HG03469 (cell line): Measurements from ENCODE around the gene CAVIN1.
"Not testable (repeated sequence)": the region's sequence is repeated elsewhere in the genome, so short reads cannot be mapped to it uniquely, and the experiment has no call there.

ENCODE experiments used
- ATAC-seq: cut with Tn5 transposase; IDR thresholded peaks from one replicate; pipeline ENCODE4 v1.9.1; 2021; ENCODE audit warnings: mild to moderate bottlenecking, moderate library complexity, moderate number of reproducible peaks; ENCODE audit not compliant: unreplicated experiment

Gene CAVIN1

GRCh38 chr17:42436391-42436790 is 13.3 kb upstream of the CAVIN1 start:
- no peak for ATAC-seq

GRCh38 chr17:42431758-42432161 is 8.7 kb upstream of the CAVIN1 start:
- ATAC-seq, result no peak

- ATAC-seq, result no peak
Observed at GRCh38 chr17:42429726-42430447, 6.8 kb upstream of the CAVIN1 start.

GRCh38 chr17:42428141-42428944 is 5.3 kb upstream of the CAVIN1 start:
- no peak for ATAC-seq

- ATAC-seq, result no peak
Observed at GRCh38 chr17:42424991-42425610, 2.0 kb upstream of the CAVIN1 start.

GRCh38 chr17:42423766-42424165 is 710 bp upstream of the CAVIN1 start:
- no peak for ATAC-seq

- ATAC-seq, result no peak
Observed at GRCh38 chr17:42422412-42422957, 571 bp downstream of the CAVIN1 start.

GRCh38 chr17:42421507-42422338 is 1.3 kb downstream of the CAVIN1 start:
- ATAC-seq, result no peak

- ATAC-seq, result no peak
Observed at GRCh38 chr17:42421136-42421506, 1.9 kb downstream of the CAVIN1 start.

GRCh38 chr17:42417981-42418380 is 5.1 kb downstream of the CAVIN1 start:
- ATAC-seq, result not testable (repeated sequence)

- ATAC-seq, result no peak
Observed at GRCh38 chr17:42414704-42415409, 8.2 kb downstream of the CAVIN1 start.

- ATAC-seq, result no peak
Observed at GRCh38 chr17:42413464-42414040, 9.5 kb downstream of the CAVIN1 start.

GRCh38 chr17:42411905-42412679 is 11.0 kb downstream of the CAVIN1 start:
- ATAC-seq, result no peak

GRCh38 chr17:42411361-42411760 is 11.7 kb downstream of the CAVIN1 start:
- ATAC-seq, result no peak

GRCh38 chr17:42410319-42410685 is 12.8 kb downstream of the CAVIN1 start:
- ATAC-seq, result no peak

GRCh38 chr17:42409523-42410318 is 13.3 kb downstream of the CAVIN1 start:
- ATAC-seq, result no peak

GRCh38 chr17:42408061-42408460 is 15.0 kb downstream of the CAVIN1 start:
- no peak for ATAC-seq

GRCh38 chr17:42407289-42407836 is 15.7 kb downstream of the CAVIN1 start:
- no peak for ATAC-seq
